SU-DHL-6 (cell line): ENCODE results near the gene GART.

ENCODE experiments used
- H2AFZ ChIP-seq: fragments of 200-600 bp; sonication (generic); 2 replicates; pipeline ENCODE4 v1.6.1; 2014; ENCODE audit warnings: low read depth, mild to moderate bottlenecking, moderate library complexity, mixed read lengths, antibody characterized with exemption, low read length; ENCODE audit not compliant: severe bottlenecking
- H3F3A ChIP-seq: fragments of 200-600 bp; shearing (Covaris generic); 2 replicates; pipeline ENCODE4 v1.6.0; 2016; ENCODE audit warnings: antibody characterized with exemption, mild to moderate bottlenecking; ENCODE audit not compliant: insufficient read depth
- H3K27ac ChIP-seq: fragments of 200-600 bp; sonication (generic); 2 replicates; pipeline ENCODE4 v1.5.1; 2016; ENCODE audit warnings: low read depth, mild to moderate bottlenecking, low read length, moderate library complexity, mixed read lengths
- H3K27me3 ChIP-seq: fragments of 200-600 bp; sonication (generic), shearing (Covaris generic); 2 replicates; pipeline ENCODE4 v1.6.0; 2014; ENCODE audit warnings: mild to moderate bottlenecking, low read length
- H3K36me3 ChIP-seq: fragments of 200-600 bp; sonication (generic); 2 replicates; pipeline ENCODE4 v1.6.1; 2014; ENCODE audit warnings: mild to moderate bottlenecking, low read length, mixed read lengths
- H3K4me2 ChIP-seq: fragments of 300-600, 200-600 bp; shearing (Covaris generic), sonication (generic); 2 replicates; pipeline ENCODE4 v1.6.0; 2014; ENCODE audit warnings: low read length, low read depth, mild to moderate bottlenecking; ENCODE audit not compliant: poor library complexity, severe bottlenecking
- H3K4me3 ChIP-seq: fragments of 200-600 bp; sonication (generic); 2 replicates; pipeline ENCODE4 v1.5.1; 2014; ENCODE audit warnings: antibody characterized with exemption, low read length, mild to moderate bottlenecking, mixed read lengths; ENCODE audit not compliant: insufficient read depth, poor library complexity, severe bottlenecking
- H3K79me2 ChIP-seq: fragments of 200-600 bp; sonication (generic); 2 replicates; pipeline ENCODE4 v1.6.1; 2014; ENCODE audit warnings: mild to moderate bottlenecking, low read length, moderate library complexity; ENCODE audit not compliant: insufficient read depth
- H3K9ac ChIP-seq: fragments of 200-600 bp; sonication (generic); 2 replicates; pipeline ENCODE4 v1.7.0; 2014; ENCODE audit warnings: mild to moderate bottlenecking, low read length
- H3K9me2 ChIP-seq: fragments of 200-600 bp; sonication (generic); replicated peaks from 2 replicates; pipeline ENCODE4 v1.6.1; 2014; ENCODE audit warnings: low read length; ENCODE audit not compliant: insufficient read depth
- H3K9me3 ChIP-seq: fragments of 200-600 bp; sonication (generic); 2 replicates; pipeline ENCODE4 v1.6.1; 2014; ENCODE audit warnings: low read length, mixed read lengths; ENCODE audit not compliant: insufficient read depth
- H4K20me1 ChIP-seq: fragments of 200-600 bp; sonication (generic); 2 replicates; pipeline ENCODE4 v1.6.1; 2014; ENCODE audit warnings: low read depth, mild to moderate bottlenecking, antibody characterized with exemption, low read length, moderate library complexity, mixed read lengths
- EZH2phosphoT487 ChIP-seq: fragments of 200-600 bp; sonication (generic), shearing (Covaris generic); conservative IDR thresholded peaks from 2 replicates; pipeline ENCODE4 v1.6.1; 2018; ENCODE audit warnings: mild to moderate bottlenecking, antibody characterized with exemption, low read length, moderate library complexity, mixed read lengths
- TF ChIP-seq, protein P1 (sequence below): fragments of 200-600 bp; sonication (generic); IDR thresholded peaks from one replicate; pipeline ENCODE4 v1.5.1; 2017; ENCODE audit warnings: antibody characterized with exemption, mild to moderate bottlenecking, low read length, moderate library complexity; ENCODE audit not compliant: insufficient read depth, poor library complexity, severe bottlenecking

Gene GART

DNA sequence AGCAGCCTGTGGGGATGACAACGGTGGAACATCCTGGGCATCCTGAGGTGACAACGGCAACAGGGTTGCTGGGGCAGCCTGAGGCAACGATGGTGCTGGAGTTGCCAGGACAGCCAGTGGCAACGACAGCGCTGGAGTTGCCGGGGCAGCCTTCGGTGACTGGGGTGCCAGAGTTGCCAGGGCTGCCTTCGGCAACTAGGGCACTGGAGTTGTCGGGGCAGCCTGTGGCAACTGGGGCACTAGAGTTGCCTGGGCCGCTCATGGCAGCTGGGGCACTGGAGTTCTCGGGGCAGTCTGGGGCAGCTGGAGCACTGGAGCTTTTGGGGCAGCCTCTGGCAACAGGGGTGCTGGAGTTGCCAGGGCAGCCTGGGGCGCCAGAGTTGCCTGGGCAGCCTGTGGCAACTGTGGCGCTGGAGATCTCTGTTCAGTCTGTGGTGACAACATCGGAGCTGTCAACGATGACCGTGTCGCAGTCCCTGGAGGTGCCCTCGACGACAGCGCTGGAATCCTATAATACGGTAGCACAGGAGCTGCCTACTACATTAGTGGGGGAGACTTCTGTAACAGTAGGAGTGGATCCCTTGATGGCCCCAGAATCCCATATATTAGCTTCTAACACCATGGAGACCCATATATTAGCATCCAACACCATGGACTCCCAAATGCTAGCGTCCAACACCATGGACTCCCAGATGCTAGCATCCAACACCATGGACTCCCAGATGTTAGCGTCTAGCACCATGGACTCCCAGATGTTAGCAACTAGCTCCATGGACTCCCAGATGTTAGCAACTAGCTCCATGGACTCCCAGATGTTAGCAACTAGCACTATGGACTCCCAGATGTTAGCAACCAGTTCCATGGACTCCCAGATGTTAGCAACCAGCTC lies 9.1 kb upstream of the GART start:
- Histone ChIP-seq H2AFZ (no peak overlapping the region), H3K27me3 (no peaks in the 10 kb centered on the region), H3F3A (peaks cover 4% of the 10 kb centered on the region; the same call in 1 of the 2 replicates), H4K20me1 (peaks cover 58% of the 10 kb centered on the region), H3K27ac (no peak overlapping the region), H3K9me2 (no peaks in the 10 kb centered on the region), H3K9ac (no peak overlapping the region), H3K79me2 (peaks cover 98% of the 10 kb centered on the region), H3K4me2 (no peak overlapping the region), H3K36me3 (peaks cover 70% of the 10 kb centered on the region), H3K9me3 (no peaks in the 10 kb centered on the region), H3K4me3 (no peak overlapping the region)
- TF ChIP-seq, protein P1, sequence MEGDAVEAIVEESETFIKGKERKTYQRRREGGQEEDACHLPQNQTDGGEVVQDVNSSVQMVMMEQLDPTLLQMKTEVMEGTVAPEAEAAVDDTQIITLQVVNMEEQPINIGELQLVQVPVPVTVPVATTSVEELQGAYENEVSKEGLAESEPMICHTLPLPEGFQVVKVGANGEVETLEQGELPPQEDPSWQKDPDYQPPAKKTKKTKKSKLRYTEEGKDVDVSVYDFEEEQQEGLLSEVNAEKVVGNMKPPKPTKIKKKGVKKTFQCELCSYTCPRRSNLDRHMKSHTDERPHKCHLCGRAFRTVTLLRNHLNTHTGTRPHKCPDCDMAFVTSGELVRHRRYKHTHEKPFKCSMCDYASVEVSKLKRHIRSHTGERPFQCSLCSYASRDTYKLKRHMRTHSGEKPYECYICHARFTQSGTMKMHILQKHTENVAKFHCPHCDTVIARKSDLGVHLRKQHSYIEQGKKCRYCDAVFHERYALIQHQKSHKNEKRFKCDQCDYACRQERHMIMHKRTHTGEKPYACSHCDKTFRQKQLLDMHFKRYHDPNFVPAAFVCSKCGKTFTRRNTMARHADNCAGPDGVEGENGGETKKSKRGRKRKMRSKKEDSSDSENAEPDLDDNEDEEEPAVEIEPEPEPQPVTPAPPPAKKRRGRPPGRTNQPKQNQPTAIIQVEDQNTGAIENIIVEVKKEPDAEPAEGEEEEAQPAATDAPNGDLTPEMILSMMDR: no peak
- no peak for TF ChIP-seq EZH2phosphoT487

- TF ChIP-seq, protein P1: no peak
- no peak for TF ChIP-seq EZH2phosphoT487
- no peaks in the 10 kb centered on the region for H3K9me3 ChIP-seq
- H3K27ac ChIP-seq: no peak overlapping the region
- peaks cover 66% of the 10 kb centered on the region for H3K36me3 ChIP-seq
- no peak overlapping the region for H2AFZ ChIP-seq
- H3K79me2 ChIP-seq: peaks cover 98% of the 10 kb centered on the region
- peaks cover 58% of the 10 kb centered on the region for H4K20me1 ChIP-seq
- peaks cover 4% of the 10 kb centered on the region; the same call in 1 of the 2 replicates for H3F3A ChIP-seq
- H3K4me3 ChIP-seq: no peak overlapping the region
- no peaks in the 10 kb centered on the region for H3K27me3 ChIP-seq
- no peak overlapping the region for H3K4me2 ChIP-seq
- no peaks in the 10 kb centered on the region for H3K9me2 ChIP-seq
- H3K9ac ChIP-seq: no peak overlapping the region
Measured at GRCh38 chr21:33549848-33550771, 8.2 kb upstream of the GART start.

DNA sequence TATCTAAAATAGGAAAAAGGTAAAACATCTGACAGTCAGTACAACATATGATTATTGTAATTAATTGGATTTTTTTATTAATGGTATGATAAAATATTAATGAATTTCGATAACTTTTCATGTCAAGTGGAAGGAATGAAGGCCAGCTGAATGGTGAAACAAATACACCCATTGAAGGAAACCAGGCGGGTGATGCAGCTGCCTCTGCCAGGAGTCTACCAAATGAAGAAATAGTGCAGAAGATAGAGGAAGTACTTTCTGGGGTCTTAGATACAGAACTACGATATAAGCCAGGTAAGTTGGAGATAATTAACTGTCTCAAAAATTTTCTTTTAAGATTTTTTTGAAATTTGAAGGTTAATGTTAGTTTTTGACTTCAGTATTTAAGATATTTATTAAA lies 4.2 kb upstream of the GART start:
- TF ChIP-seq, protein P1: no peak
- TF ChIP-seq EZH2phosphoT487: no peak
- H3K79me2 ChIP-seq: peaks cover 94% of the 10 kb centered on the region
- no peak overlapping the region for H3K4me3 ChIP-seq
- H3K27me3 ChIP-seq: no peaks in the 10 kb centered on the region
- peaks cover 40% of the 10 kb centered on the region for H3K36me3 ChIP-seq
- peaks cover 23% of the 10 kb centered on the region for H3F3A ChIP-seq
- no peak overlapping the region for H3K27ac ChIP-seq
- no peak overlapping the region for H3K9ac ChIP-seq
- no peaks in the 10 kb centered on the region for H3K9me2 ChIP-seq
- no peaks in the 10 kb centered on the region for H3K9me3 ChIP-seq
- H3K4me2 ChIP-seq: peak overlapping the region; percentile 99
- H4K20me1 ChIP-seq: peaks cover 48% of the 10 kb centered on the region
- H2AFZ ChIP-seq: no peak overlapping the region
